Endothelial cell of umbilical vein (primary cell): Measurements from ENCODE around the gene PDS5B. TPM values are rescaled to one million over a fixed set of nuclear protein-coding genes. Genes with fewer than 3 reads are reported as not detected.

Experiments
- BruUV-seq: library from RNA; stranded (reverse); fragments of 400-500 nt; replicated peaks from 2 replicates; lab custom pipeline; 2021; lab: Mats Ljungman, UMichigan
- CTCF ChIA-PET: fragments of 300-600, 350-600 bp; sonication (Branson Sonifier 250); formaldehyde crosslinking; loops from one replicate; lab custom pipeline; 2021; ENCODE audit warnings: antibody characterized with exemption, inconsistent platforms; lab: Charles Lee
- POLR2A ChIA-PET: fragments of 300-600, 350-600 bp; sonication (Branson Sonifier 250); formaldehyde crosslinking; loops from one replicate; lab custom pipeline; 2021; ENCODE audit warnings: antibody characterized with exemption, inconsistent platforms; lab: Charles Lee
- DNase-seq: peaks from one replicate; pipeline ENCODE4 v3.0.0-alpha.2; 2011; ENCODE audit warnings: low read depth, low spot score
- FAIRE-seq: peaks from 2 replicates; lab custom pipeline; 2011; peaks lifted over from hg19 to GRCh38; lab: Jason Lieb, UNC
- H2AFZ ChIP-seq: 2 replicates; pipeline ENCODE4 v1.6.0; 2012; ENCODE audit warnings: low read depth, low read length, control low read depth, inconsistent platforms
- H3K27ac ChIP-seq: 2 replicates; pipeline ENCODE4 v1.5.1; 2011; ENCODE audit warnings: low read depth, mild to moderate bottlenecking, control low read depth, low read length, moderate library complexity; ENCODE audit not compliant: insufficient read depth
- H3K27me3 ChIP-seq, 2 experiments: 2 replicates each; pipeline versions ENCODE4 v1.6.0 to v1.6.1; 2011; ENCODE audit warnings: low read length in 2 of 2, mixed read lengths in 1 of 2; ENCODE audit not compliant: control insufficient read depth in 2 of 2, insufficient read depth in 2 of 2
- H3K36me3 ChIP-seq, 2 experiments: 2 replicates in 1 of 2; 3 replicates in 1 of 2; pipeline ENCODE4 v1.5.1; 2011; ENCODE audit warnings: low read length in 2 of 2, mild to moderate bottlenecking in 1 of 2, moderate library complexity in 1 of 2; ENCODE audit not compliant: control insufficient read depth in 2 of 2, insufficient read depth in 2 of 2; ENCODE audit errors: extremely low read depth in 1 of 2
- H3K4me1 ChIP-seq: 3 replicates; pipeline ENCODE4 v1.5.1; 2011; ENCODE audit warnings: mild to moderate bottlenecking, low read length; ENCODE audit not compliant: control insufficient read depth, insufficient read depth; ENCODE audit errors: extremely low read depth
- H3K4me2 ChIP-seq: 2 replicates; pipeline ENCODE4 v1.6.1; 2011; ENCODE audit warnings: low read length, control low read depth, mixed read lengths; ENCODE audit not compliant: insufficient read depth
- H3K4me3 ChIP-seq, 3 experiments: fragments of 200-600 bp in 1 of 3; sonication (generic), shearing (Covaris generic) in 1 of 3; replicated peaks in 1 of 3; 2 replicates each; pipeline ENCODE4 v1.5.1; 2011 to 2016; ENCODE audit warnings: control low read depth in 3 of 3, low read length in 3 of 3, mild to moderate bottlenecking in 2 of 3, inconsistent platforms in 1 of 3, low read depth in 1 of 3, moderate library complexity in 1 of 3; ENCODE audit not compliant: insufficient read depth in 1 of 3
- H3K79me2 ChIP-seq: 2 replicates; pipeline ENCODE4 v1.6.0; 2012; ENCODE audit warnings: low read length, inconsistent platforms; ENCODE audit not compliant: control insufficient read depth, insufficient read depth
- H3K9ac ChIP-seq: replicated peaks from 2 replicates; pipeline ENCODE3; 2011; ENCODE audit warnings: low read length, control low read depth; ENCODE audit not compliant: insufficient read depth; ENCODE audit errors: extremely low read depth
- H3K9me1 ChIP-seq: replicated peaks from 3 replicates; pipeline ENCODE4 v1.6.0; 2011; ENCODE audit warnings: mild to moderate bottlenecking, low read length; ENCODE audit not compliant: control insufficient read depth, insufficient read depth; ENCODE audit errors: extremely low read depth
- H3K9me3 ChIP-seq: replicated peaks from 2 replicates; pipeline ENCODE4 v1.5.1; 2012; ENCODE audit warnings: low read length, inconsistent platforms; ENCODE audit not compliant: control insufficient read depth, insufficient read depth
- H4K20me1 ChIP-seq: replicated peaks from 2 replicates; pipeline ENCODE3; 2011; ENCODE audit warnings: mild to moderate bottlenecking, low read length; ENCODE audit not compliant: control insufficient read depth, insufficient read depth; ENCODE audit errors: extremely low read depth
- EZH2 ChIP-seq: IDR thresholded peaks from 2 replicates; pipeline ENCODE4 v1.6.1; 2012; ENCODE audit warnings: borderline replicate concordance, low read depth, mild to moderate bottlenecking, moderate library complexity, low read length, inconsistent platforms; ENCODE audit not compliant: severe bottlenecking
- FOS ChIP-seq: IDR thresholded peaks from 2 replicates; pipeline ENCODE4 v1.6.1; 2011; ENCODE audit warnings: mild to moderate bottlenecking, low read length, moderate library complexity, borderline replicate concordance; ENCODE audit not compliant: insufficient read depth
- GATA2 ChIP-seq: IDR thresholded peaks from 2 replicates; pipeline ENCODE4 v1.7.0; 2011; ENCODE audit warnings: low read depth, mild to moderate bottlenecking, moderate library complexity, mixed read lengths, low read length; ENCODE audit not compliant: insufficient read length, insufficient read depth
- JUN ChIP-seq: IDR thresholded peaks from 2 replicates; pipeline ENCODE4 v1.6.1; 2011; ENCODE audit warnings: borderline replicate concordance, low read depth; ENCODE audit not compliant: insufficient read length, insufficient read depth
- MAX ChIP-seq: IDR thresholded peaks from 2 replicates; pipeline ENCODE4 v1.6.1; 2011; ENCODE audit not compliant: insufficient read depth, insufficient read length
- MYC ChIP-seq: IDR thresholded peaks from one replicate; pipeline ENCODE4 v1.6.1; 2011; ENCODE audit warnings: mild to moderate bottlenecking, low read depth, low read length
- POLR2A ChIP-seq: IDR thresholded peaks from 2 replicates; pipeline ENCODE4 v1.6.1; 2012; ENCODE audit warnings: low read depth, mild to moderate bottlenecking, control low read depth, low read length
- POLR2AphosphoS5 ChIP-seq: IDR thresholded peaks from 2 replicates; pipeline ENCODE4 v1.6.1; 2012; ENCODE audit warnings: low read depth, mild to moderate bottlenecking, control low read depth, low read length, moderate library complexity; ENCODE audit not compliant: insufficient read depth
- dilution Hi-C: fragments of 300-500 bp; cut with MboI; formaldehyde crosslinking; loops from one replicate; pipeline ENCODE4 v1.15.0; 2019; ENCODE audit warnings: low sequenced_read_pairs; ENCODE audit not compliant: extremely low pct_ligation_motif_present
- intact Hi-C: fragments of 100-400 bp; cut with micrococcal nuclease; formaldehyde crosslinking; loops from one replicate; pipeline ENCODE4 v1.10.0; 2022
- polyA plus RNA-seq, 4 experiments: library from polyadenylated mRNA; depleted of rRNA in 3 of 4; stranded (reverse) in 3 of 4; unstranded in 1 of 4; fragments of >200 nt; gene quantifications; 2 replicates each; pipeline versions ENCODE4 v1.2.1 to v1.2.3, GENCODE V29; 2011 to 2012; ENCODE audit warnings: missing spikeins in 1 of 4
- total RNA-seq: library from RNA; stranded (reverse); gene quantifications from 2 replicates; pipeline ENCODE4 v1.2.3, GENCODE V29; 2021
- TF ChIP-seq, protein P1 (sequence below), 2 donors: IDR thresholded peaks; 1 replicate in 1 of 2; 2 replicates in 1 of 2; pipeline ENCODE4 v1.5.1; 2011; ENCODE audit warnings: low read length in 2 of 2, mild to moderate bottlenecking in 2 of 2, moderate library complexity in 2 of 2, control low read depth in 1 of 2, inconsistent platforms in 1 of 2, low read depth in 1 of 2; ENCODE audit not compliant: insufficient read depth in 1 of 2; ENCODE audit errors: extremely low read depth in 1 of 2

Gene PDS5B
- total and polyA plus RNA-seq, 2 donors (not counting 3 experiments of a cell fraction or from before 2014, with no cell fraction given): 3.9 to 40.3 TPM

DNA sequence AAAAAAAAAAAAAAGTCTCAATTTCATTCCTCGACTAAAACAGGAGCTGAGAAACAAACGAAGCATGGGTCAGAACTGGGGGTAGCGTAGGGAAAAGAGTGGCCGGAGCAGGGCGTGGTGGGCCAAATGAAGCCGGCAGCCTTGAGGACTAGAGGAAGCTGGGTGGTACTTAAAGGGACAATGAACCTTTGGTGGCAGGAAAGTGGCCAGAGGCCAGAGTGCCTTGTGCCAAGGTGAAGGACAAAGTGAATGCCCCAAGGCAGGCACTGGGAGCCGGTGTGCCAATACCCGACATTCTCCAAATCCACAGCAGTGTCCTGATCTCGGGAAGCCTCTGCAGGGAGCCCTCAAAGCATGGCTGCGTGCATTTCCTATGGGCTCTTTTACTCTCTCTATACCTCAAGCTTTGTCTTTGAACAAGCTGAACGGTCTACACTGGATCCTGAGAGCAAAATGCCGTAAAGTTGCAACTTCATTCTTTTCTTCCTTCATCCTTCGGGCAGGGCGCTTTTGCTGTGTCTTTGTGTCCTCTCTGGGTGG lies 235.0 kb downstream of the PDS5B start:
- H3K4me3 ChIP-seq: no peak overlapping the region
- no TSS peak for BruUV-seq
- H4K20me1 ChIP-seq: no peaks in the 10 kb centered on the region
- H3K79me2 ChIP-seq: no peaks in the 10 kb centered on the region
- no peaks in the 10 kb centered on the region for H3K9me3 ChIP-seq
- dilution Hi-C loops (no loop called here), intact Hi-C loops (no loop called here)
- no peak overlapping the region for H3K9ac ChIP-seq
- ChIA-PET POLR2A (no interaction called here), CTCF (interaction anchor here (0.9 to 1.1 kb wide), 2 partner anchors 8 to 17 kb away, joined by 3 to 5 read pairs; no protein-coding TSS in a partner anchor)
- no peak overlapping the region for H3K27ac ChIP-seq
- H2AFZ ChIP-seq: no peak overlapping the region
- H3K4me1 ChIP-seq: no peaks in the 10 kb centered on the region
- no peak for TF ChIP-seq MAX
- TF ChIP-seq GATA2: no peak
- TF ChIP-seq POLR2AphosphoS5: no peak
- TF ChIP-seq POLR2A: no peak
- TF ChIP-seq MYC: no peak
- TF ChIP-seq EZH2: no peak
- no peak for TF ChIP-seq FOS
- TF ChIP-seq, protein P1, sequence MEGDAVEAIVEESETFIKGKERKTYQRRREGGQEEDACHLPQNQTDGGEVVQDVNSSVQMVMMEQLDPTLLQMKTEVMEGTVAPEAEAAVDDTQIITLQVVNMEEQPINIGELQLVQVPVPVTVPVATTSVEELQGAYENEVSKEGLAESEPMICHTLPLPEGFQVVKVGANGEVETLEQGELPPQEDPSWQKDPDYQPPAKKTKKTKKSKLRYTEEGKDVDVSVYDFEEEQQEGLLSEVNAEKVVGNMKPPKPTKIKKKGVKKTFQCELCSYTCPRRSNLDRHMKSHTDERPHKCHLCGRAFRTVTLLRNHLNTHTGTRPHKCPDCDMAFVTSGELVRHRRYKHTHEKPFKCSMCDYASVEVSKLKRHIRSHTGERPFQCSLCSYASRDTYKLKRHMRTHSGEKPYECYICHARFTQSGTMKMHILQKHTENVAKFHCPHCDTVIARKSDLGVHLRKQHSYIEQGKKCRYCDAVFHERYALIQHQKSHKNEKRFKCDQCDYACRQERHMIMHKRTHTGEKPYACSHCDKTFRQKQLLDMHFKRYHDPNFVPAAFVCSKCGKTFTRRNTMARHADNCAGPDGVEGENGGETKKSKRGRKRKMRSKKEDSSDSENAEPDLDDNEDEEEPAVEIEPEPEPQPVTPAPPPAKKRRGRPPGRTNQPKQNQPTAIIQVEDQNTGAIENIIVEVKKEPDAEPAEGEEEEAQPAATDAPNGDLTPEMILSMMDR (IDR thresholded peaks at IDR 0.05; ENCODE audit: extremely low read depth in 1 of 2, insufficient read depth in 1 of 2, low read depth in 1 of 2, low read length in 2 of 2): no peak
- TF ChIP-seq JUN: no peak
- H3K36me3 ChIP-seq: no peaks in the 10 kb centered on the region
- H3K9me1 ChIP-seq: no peaks in the 10 kb centered on the region
- DNase-seq: no peak
- peaks cover 4 to 5% of the 10 kb centered on the region in 2 experiments for H3K27me3 ChIP-seq
- no peak overlapping the region for H3K4me2 ChIP-seq
- no peak for FAIRE-seq
